Liver (tissue), 9 donors: ENCODE data around the gene NTNG1. TPM values are rescaled to one million over a fixed set of nuclear protein-coding genes. Genes with fewer than 3 reads are reported as not detected.

Experiments
- DNase-seq: peaks from one replicate; pipeline ENCODE4 v3.0.0-alpha.2; 2017; ENCODE audit warnings: low spot score
- H3K27ac ChIP-seq, 2 donors: one replicate each; pipeline ENCODE4 v1.7.0; 2013; ENCODE audit warnings: inconsistent platforms in 2 of 2, low read length in 2 of 2, control low read depth in 1 of 2, low read depth in 1 of 2, mild to moderate bottlenecking in 1 of 2
- H3K27me3 ChIP-seq, 4 donors: one replicate each; pipeline versions ENCODE4 v1.6.1 to v1.7.0; 2013; ENCODE audit warnings: low read length in 3 of 4, inconsistent platforms in 1 of 4, mild to moderate bottlenecking in 1 of 4, moderate library complexity in 1 of 4; ENCODE audit not compliant: control insufficient read depth in 4 of 4, insufficient read depth in 4 of 4
- H3K36me3 ChIP-seq, 4 donors: one replicate each; pipeline versions ENCODE4 v1.6.1 to v1.7.0; 2013; ENCODE audit warnings: low read length in 3 of 4, mild to moderate bottlenecking in 3 of 4, low read depth in 1 of 4, moderate library complexity in 1 of 4; ENCODE audit not compliant: control insufficient read depth in 4 of 4, insufficient read depth in 3 of 4
- H3K4me1 ChIP-seq, 4 donors: one replicate each; pipeline versions ENCODE4 v1.6.1 to v1.7.0; 2013; ENCODE audit warnings: low read length in 3 of 4, mild to moderate bottlenecking in 3 of 4, moderate library complexity in 1 of 4; ENCODE audit not compliant: control insufficient read depth in 4 of 4, insufficient read depth in 4 of 4
- H3K4me3 ChIP-seq, 3 donors: one replicate each; pipeline versions ENCODE4 v1.6.1 to v1.7.0; 2013; ENCODE audit warnings: low read length in 3 of 3, control low read depth in 1 of 3, low read depth in 1 of 3, mild to moderate bottlenecking in 1 of 3
- H3K9ac ChIP-seq, 2 donors: one replicate each; pipeline ENCODE4 v1.7.0; 2013; ENCODE audit warnings: low read length in 2 of 2, mild to moderate bottlenecking in 2 of 2, moderate library complexity in 2 of 2, control low read depth in 1 of 2, low read depth in 1 of 2
- H3K9me3 ChIP-seq, 4 donors: one replicate each; pipeline versions ENCODE4 v1.6.1 to v1.7.0; 2013; ENCODE audit warnings: low read length in 3 of 4; ENCODE audit not compliant: control insufficient read depth in 4 of 4
- CTCF ChIP-seq: fragments of 150-350 bp; IDR thresholded peaks from 2 replicates; pipeline ENCODE4 v1.5.1; 2017; ENCODE audit warnings: improper control_type of control experiment, low read depth, low read length; ENCODE audit not compliant: missing input control
- EGR1 ChIP-seq, 2 donors: IDR thresholded peaks; 2 replicates each; pipeline ENCODE4 v1.6.1; 2016 to 2018; ENCODE audit warnings: antibody characterized with exemption in 2 of 2, low read depth in 2 of 2
- FOXA1 ChIP-seq: IDR thresholded peaks from 2 replicates; pipeline ENCODE4 v1.6.1; 2016; ENCODE audit warnings: antibody characterized with exemption
- FOXA2 ChIP-seq: IDR thresholded peaks from 2 replicates; pipeline ENCODE4 v1.6.1; 2016; ENCODE audit warnings: antibody characterized with exemption
- GABPA ChIP-seq, 2 donors: IDR thresholded peaks in 1 of 2; conservative IDR thresholded peaks in 1 of 2; 2 replicates each; pipeline ENCODE4 v1.6.1; 2016; ENCODE audit warnings: antibody characterized with exemption in 2 of 2, mild to moderate bottlenecking in 1 of 2, moderate library complexity in 1 of 2
- HNF4A ChIP-seq, 2 donors: conservative IDR thresholded peaks; 2 replicates each; pipeline ENCODE4 v1.6.1; 2016; ENCODE audit warnings: antibody characterized with exemption in 2 of 2, mild to moderate bottlenecking in 2 of 2
- HNF4G ChIP-seq: IDR thresholded peaks from 2 replicates; pipeline ENCODE4 v1.6.1; 2016; ENCODE audit warnings: antibody characterized with exemption
- JUND ChIP-seq, 2 donors: IDR thresholded peaks; 2 replicates each; pipeline ENCODE4 v1.6.1; 2016; ENCODE audit warnings: antibody characterized with exemption in 2 of 2
- NR2F2 ChIP-seq: IDR thresholded peaks from 2 replicates; pipeline ENCODE4 v1.6.1; 2016; ENCODE audit warnings: antibody characterized with exemption
- RAD21 ChIP-seq, 2 donors: IDR thresholded peaks; 2 replicates each; pipeline ENCODE4 v1.6.1; 2016; ENCODE audit warnings: antibody characterized with exemption in 2 of 2, mild to moderate bottlenecking in 2 of 2
- REST ChIP-seq: IDR thresholded peaks from 2 replicates; pipeline ENCODE4 v1.6.1; 2016; ENCODE audit warnings: antibody characterized with exemption, mild to moderate bottlenecking
- RXRA ChIP-seq, 2 donors: IDR thresholded peaks; 2 replicates each; pipeline ENCODE4 v1.6.1; 2017 to 2018; ENCODE audit warnings: antibody characterized with exemption in 2 of 2, mild to moderate bottlenecking in 1 of 2
- SP1 ChIP-seq: IDR thresholded peaks from 2 replicates; pipeline ENCODE4 v1.6.1; 2018; ENCODE audit warnings: antibody characterized with exemption, mild to moderate bottlenecking
- TAF1 ChIP-seq: conservative IDR thresholded peaks from 2 replicates; pipeline ENCODE4 v1.6.1; 2016; ENCODE audit warnings: antibody characterized with exemption, mild to moderate bottlenecking
- YY1 ChIP-seq: IDR thresholded peaks from 2 replicates; pipeline ENCODE4 v1.6.1; 2016; ENCODE audit warnings: antibody characterized with exemption, mild to moderate bottlenecking
- WGBS: extraction: QIAGEN DNeasy Blood & Tissue Kit; methylation state at CpG from one replicate; pipeline ENCODE4 v1.1.7; 2013; 5-methylcytosine and 5-hydroxymethylcytosine counted together
- polyA plus RNA-seq, 2 donors: library from polyadenylated mRNA; stranded (reverse) in 1 of 2; unstranded in 1 of 2; fragments of 200-250 nt in 1 of 2; fragments of >200 nt in 1 of 2; fragmentation: Nextera tagmentation in 1 of 2; extraction: Ambion mirVana in 1 of 2; gene quantifications; one replicate each; pipeline versions ENCODE4 v1.2.1 to v1.2.3, GENCODE V29; 2013 to 2015
- total RNA-seq, 2 donors: library from RNA; depleted of rRNA; stranded (reverse); fragments of >200 nt; gene quantifications; one replicate each; pipeline ENCODE4 v1.2.3, GENCODE V29; 2014
- TF ChIP-seq, protein P1 (sequence below): IDR thresholded peaks from 2 replicates; pipeline ENCODE4 v1.6.1; 2016; ENCODE audit warnings: antibody characterized with exemption
- TF ChIP-seq, protein P2 (sequence below): IDR thresholded peaks from 2 replicates; pipeline ENCODE4 v1.6.1; 2016; ENCODE audit warnings: antibody characterized with exemption
- TF ChIP-seq, protein P3 (sequence below): IDR thresholded peaks from 2 replicates; pipeline ENCODE4 v1.6.1; 2016; ENCODE audit warnings: antibody characterized with exemption
- donor health status: healthy.
- donor health status: healthy.
- donor health status: healthy.
- donor health status: healthy.
- donor health status: healthy.

Gene NTNG1
- total and polyA plus RNA-seq, 4 donors: under 0.01 TPM; not detected in 2

- Histone ChIP-seq H3K27ac (no peak overlapping the region), H3K4me1 (no peaks in the 10 kb centered on the region), H3K9ac (no peak overlapping the region), H3K36me3 (no peaks in the 10 kb centered on the region), H3K9me3 (no peaks in the 10 kb centered on the region), H3K4me3 (no peak overlapping the region), H3K27me3 (no peaks in the 10 kb centered on the region)
- 45% methylated on average over 2 of the region's 2 CpGs for WGBS
- DNase-seq: no peak
- TF ChIP-seq TAF1: no peak
- no peak for TF ChIP-seq HNF4G
- TF ChIP-seq EGR1 (IDR thresholded peaks at IDR 0.05; ENCODE audit: low read depth in 2 of 2): no peak
- TF ChIP-seq RXRA (IDR thresholded peaks at IDR 0.05): no peak
- TF ChIP-seq, protein P1, sequence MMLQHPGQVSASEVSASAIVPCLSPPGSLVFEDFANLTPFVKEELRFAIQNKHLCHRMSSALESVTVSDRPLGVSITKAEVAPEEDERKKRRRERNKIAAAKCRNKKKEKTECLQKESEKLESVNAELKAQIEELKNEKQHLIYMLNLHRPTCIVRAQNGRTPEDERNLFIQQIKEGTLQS: no peak
- no peak for TF ChIP-seq NR2F2
- TF ChIP-seq, protein P2, sequence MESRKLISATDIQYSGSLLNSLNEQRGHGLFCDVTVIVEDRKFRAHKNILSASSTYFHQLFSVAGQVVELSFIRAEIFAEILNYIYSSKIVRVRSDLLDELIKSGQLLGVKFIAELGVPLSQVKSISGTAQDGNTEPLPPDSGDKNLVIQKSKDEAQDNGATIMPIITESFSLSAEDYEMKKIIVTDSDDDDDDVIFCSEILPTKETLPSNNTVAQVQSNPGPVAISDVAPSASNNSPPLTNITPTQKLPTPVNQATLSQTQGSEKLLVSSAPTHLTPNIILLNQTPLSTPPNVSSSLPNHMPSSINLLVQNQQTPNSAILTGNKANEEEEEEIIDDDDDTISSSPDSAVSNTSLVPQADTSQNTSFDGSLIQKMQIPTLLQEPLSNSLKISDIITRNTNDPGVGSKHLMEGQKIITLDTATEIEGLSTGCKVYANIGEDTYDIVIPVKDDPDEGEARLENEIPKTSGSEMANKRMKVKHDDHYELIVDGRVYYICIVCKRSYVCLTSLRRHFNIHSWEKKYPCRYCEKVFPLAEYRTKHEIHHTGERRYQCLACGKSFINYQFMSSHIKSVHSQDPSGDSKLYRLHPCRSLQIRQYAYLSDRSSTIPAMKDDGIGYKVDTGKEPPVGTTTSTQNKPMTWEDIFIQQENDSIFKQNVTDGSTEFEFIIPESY: no peak
Measured at GRCh38 chr1:107184888-107185287, 44.0 kb downstream of the NTNG1 start.

DNA sequence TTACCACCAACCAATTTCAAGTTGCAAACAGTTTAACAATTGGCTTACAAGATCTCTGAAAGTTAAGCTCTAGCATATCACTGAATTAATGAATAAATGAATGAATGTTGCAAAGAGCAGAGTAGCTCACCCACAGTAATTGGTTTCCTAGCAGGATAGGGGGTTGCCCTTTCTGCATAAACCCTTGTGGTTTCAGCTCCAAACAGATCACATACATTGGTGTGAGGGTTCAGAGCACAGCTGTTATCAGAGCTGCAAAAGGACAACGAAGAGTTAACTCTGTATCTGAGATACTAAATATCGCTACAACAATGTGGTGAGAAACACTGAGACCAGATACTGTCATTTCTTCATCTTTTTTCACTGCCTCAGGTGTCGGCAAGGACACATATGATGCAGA is 46.6 kb downstream of the NTNG1 start:
- Histone ChIP-seq H3K4me3 (no peak overlapping the region), H3K9ac (no peak overlapping the region), H3K27me3 (no peaks in the 10 kb centered on the region), H3K4me1 (no peaks in the 10 kb centered on the region), H3K36me3 (no peaks in the 10 kb centered on the region), H3K27ac (no peak overlapping the region), H3K9me3 (no peaks in the 10 kb centered on the region)
- no peak for DNase-seq
- no peak for TF ChIP-seq RAD21 (IDR thresholded peaks at IDR 0.05)
- TF ChIP-seq YY1: no peak
- TF ChIP-seq FOXA2: no peak
- no peak for TF ChIP-seq HNF4G
- no peak for TF ChIP-seq GABPA (IDR thresholded peaks at IDR 0.05 in 1 of 2, conservative IDR thresholded peaks at IDR 0.05 in 1 of 2)
- no peak for TF ChIP-seq JUND (IDR thresholded peaks at IDR 0.05)
- TF ChIP-seq, protein P3, sequence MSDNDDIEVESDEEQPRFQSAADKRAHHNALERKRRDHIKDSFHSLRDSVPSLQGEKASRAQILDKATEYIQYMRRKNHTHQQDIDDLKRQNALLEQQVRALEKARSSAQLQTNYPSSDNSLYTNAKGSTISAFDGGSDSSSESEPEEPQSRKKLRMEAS: no peak
- TF ChIP-seq RXRA (IDR thresholded peaks at IDR 0.05): no peak
- no peak for TF ChIP-seq NR2F2
- TF ChIP-seq SP1: no peak
- no peak for TF ChIP-seq REST
- no peak for TF ChIP-seq TAF1
- TF ChIP-seq, protein P2: no peak
- TF ChIP-seq, protein P1: no peak
- no peak for TF ChIP-seq HNF4A (conservative IDR thresholded peaks at IDR 0.05)
- TF ChIP-seq CTCF: no peak
- no peak for TF ChIP-seq EGR1 (IDR thresholded peaks at IDR 0.05; ENCODE audit: low read depth in 2 of 2)
- no peak for TF ChIP-seq FOXA1
- WGBS: 43% methylated on average over 3 of the region's 3 CpGs
